H1 (cell line): ENCODE data around the gene CHST12. TPM values are rescaled to one million over a fixed set of nuclear protein-coding genes. Genes with fewer than 3 reads are reported as not detected.

ENCODE experiments used
- CTCF ChIA-PET: fragments of 300-600 bp; sonication (Branson Sonifier 250); formaldehyde crosslinking; loops from one replicate; lab custom pipeline; 2021; ENCODE audit not compliant: partially characterized antibody; lab: Charles Lee
- POLR2A ChIA-PET: fragments of 300-600 bp; sonication (Branson Sonifier 250); formaldehyde crosslinking; loops from one replicate; lab custom pipeline; 2021; ENCODE audit warnings: inconsistent platforms; ENCODE audit not compliant: partially characterized antibody; lab: Charles Lee
- DNase-seq, 2 experiments: peaks; one replicate each; pipeline versions ENCODE4 v3.0.0 to v3.0.0-alpha.2; 2010 to 2022; ENCODE audit warnings: low spot score in 2 of 2, low read depth in 1 of 2, mixed read lengths in 1 of 2
- FAIRE-seq: peaks from 2 replicates; lab custom pipeline; 2011; peaks lifted over from hg19 to GRCh38; lab: Jason Lieb, UNC
- H2AFZ ChIP-seq: 2 replicates; pipeline ENCODE4 v1.8.1; 2012; ENCODE audit warnings: low read length, inconsistent platforms
- H2AK5ac ChIP-seq: 2 replicates; pipeline ENCODE4 v1.6.1; 2013; ENCODE audit warnings: low read depth, low read length
- H2BK120ac ChIP-seq: replicated peaks from 2 replicates; pipeline ENCODE3; 2013; ENCODE audit warnings: low read depth, low read length, inconsistent platforms
- H2BK12ac ChIP-seq: 2 replicates; pipeline ENCODE4 v1.6.1; 2013; ENCODE audit warnings: low read depth, low read length
- H2BK15ac ChIP-seq: 2 replicates; pipeline ENCODE4 v1.6.1; 2013; ENCODE audit warnings: low read length
- H2BK20ac ChIP-seq: 2 replicates; pipeline ENCODE4 v1.6.1; 2013; ENCODE audit warnings: low read length
- H2BK5ac ChIP-seq: 2 replicates; pipeline ENCODE4 v1.6.1; 2013; ENCODE audit warnings: low read depth, low read length
- H3K14ac ChIP-seq: 2 replicates; pipeline ENCODE4 v1.6.1; 2013; ENCODE audit warnings: inconsistent platforms; ENCODE audit not compliant: insufficient read length
- H3K18ac ChIP-seq: 2 replicates; pipeline ENCODE4 v1.6.1; 2013; ENCODE audit warnings: low read length; ENCODE audit errors: extremely low read depth
- H3K23ac ChIP-seq: 2 replicates; pipeline ENCODE4 v1.6.1; 2013; ENCODE audit warnings: inconsistent platforms; ENCODE audit not compliant: insufficient read length
- H3K23me2 ChIP-seq: 2 replicates; pipeline ENCODE4 v1.6.1; 2013; ENCODE audit warnings: low read depth, low read length
- H3K27ac ChIP-seq: 2 replicates; pipeline ENCODE4 v1.6.1; 2011; ENCODE audit warnings: low read depth, low read length, inconsistent platforms
- H3K27me3 ChIP-seq, 4 experiments: replicated peaks in 1 of 4; 1 replicate in 1 of 4; 2 replicates in 3 of 4; pipeline versions ENCODE4 v1.6.1 to v1.8.1; 2011 to 2013; ENCODE audit warnings: low read length in 3 of 4, mild to moderate bottlenecking in 3 of 4, inconsistent platforms in 2 of 4, mixed read lengths in 2 of 4, moderate library complexity in 1 of 4; ENCODE audit not compliant: control insufficient read depth in 3 of 4, insufficient read depth in 3 of 4; ENCODE audit errors: extremely low read depth in 1 of 4
- H3K36me3 ChIP-seq, 4 experiments: 2 replicates each; pipeline versions ENCODE4 v1.6.1 to v1.8.1; 2011 to 2013; ENCODE audit warnings: mild to moderate bottlenecking in 4 of 4, low read length in 3 of 4, moderate library complexity in 2 of 4, control low read depth in 1 of 4, inconsistent platforms in 1 of 4; ENCODE audit not compliant: insufficient read depth in 4 of 4, control insufficient read depth in 2 of 4
- H3K4ac ChIP-seq: replicated peaks from 2 replicates; pipeline ENCODE3; 2013; ENCODE audit warnings: low read length, low read depth, mixed read lengths, inconsistent platforms; ENCODE audit not compliant: insufficient read length
- H3K4me1 ChIP-seq, 4 experiments: replicated peaks in 1 of 4; 1 replicate in 1 of 4; 2 replicates in 3 of 4; pipeline versions ENCODE4 v1.6.1 to v1.8.1; 2011 to 2013; ENCODE audit warnings: low read length in 3 of 4, inconsistent platforms in 2 of 4, mixed read lengths in 1 of 4; ENCODE audit not compliant: insufficient read depth in 4 of 4, control insufficient read depth in 3 of 4
- H3K4me2 ChIP-seq, 2 experiments: 2 replicates each; pipeline versions ENCODE4 v1.6.1 to v1.8.1; 2011 to 2013; ENCODE audit warnings: low read depth in 2 of 2, low read length in 2 of 2, control low read depth in 1 of 2, inconsistent platforms in 1 of 2, mild to moderate bottlenecking in 1 of 2; ENCODE audit not compliant: insufficient read depth in 1 of 2
- H3K4me3 ChIP-seq, 4 experiments: fragments of 200-600, 300-600 bp in 1 of 4; sonication (generic), shearing (Covaris generic), sonication (Bioruptor Twin) in 1 of 4; 2 replicates each; pipeline versions ENCODE4 v1.5.1 to v1.8.1; 2011 to 2016; ENCODE audit warnings: low read length in 4 of 4, low read depth in 3 of 4, control low read depth in 2 of 4, inconsistent platforms in 2 of 4, mild to moderate bottlenecking in 2 of 4, mixed read lengths in 1 of 4, moderate library complexity in 1 of 4; ENCODE audit not compliant: insufficient read depth in 2 of 4; ENCODE audit errors: extremely low read depth in 1 of 4
- H3K56ac ChIP-seq: replicated peaks from 2 replicates; pipeline ENCODE3; 2013; ENCODE audit warnings: low read depth, mild to moderate bottlenecking, mixed read lengths, low read length, inconsistent platforms; ENCODE audit not compliant: insufficient read length
- H3K79me1 ChIP-seq: 2 replicates; pipeline ENCODE4 v1.6.1; 2013; ENCODE audit warnings: low read depth, low read length, control low read depth
- H3K79me2 ChIP-seq, 2 experiments: 2 replicates each; pipeline versions ENCODE4 v1.6.1 to v1.8.1; 2012 to 2013; ENCODE audit warnings: low read length in 2 of 2, mild to moderate bottlenecking in 2 of 2, inconsistent platforms in 1 of 2; ENCODE audit not compliant: insufficient read depth in 2 of 2, control insufficient read depth in 1 of 2
- H3K9ac ChIP-seq, 4 experiments: replicated peaks in 1 of 4; 1 replicate in 1 of 4; 2 replicates in 3 of 4; pipeline versions ENCODE4 v1.6.1 to v1.8.1; 2011 to 2013; ENCODE audit warnings: low read depth in 3 of 4, low read length in 3 of 4, control low read depth in 2 of 4, mild to moderate bottlenecking in 2 of 4, moderate library complexity in 2 of 4, inconsistent platforms in 1 of 4; ENCODE audit errors: extremely low read depth in 1 of 4
- H3K9me3 ChIP-seq, 2 experiments: 2 replicates each; pipeline versions ENCODE4 v1.6.1 to v1.8.1; 2012 to 2013; ENCODE audit warnings: mild to moderate bottlenecking in 2 of 2, moderate library complexity in 2 of 2, control low read depth in 1 of 2, inconsistent platforms in 1 of 2, low read depth in 1 of 2, low read length in 1 of 2, mixed read lengths in 1 of 2; ENCODE audit not compliant: insufficient read depth in 2 of 2
- H4K20me1 ChIP-seq, 2 experiments: replicated peaks in 1 of 2; 2 replicates each; pipeline versions ENCODE3 to v1.8.1; 2011 to 2013; ENCODE audit warnings: inconsistent platforms in 2 of 2, low read length in 2 of 2, mild to moderate bottlenecking in 1 of 2; ENCODE audit not compliant: insufficient read depth in 2 of 2, control insufficient read depth in 1 of 2
- H4K5ac ChIP-seq: 2 replicates; pipeline ENCODE4 v1.6.1; 2013; ENCODE audit warnings: low read length, low read depth, mixed read lengths, inconsistent platforms; ENCODE audit not compliant: insufficient read length
- H4K8ac ChIP-seq: 2 replicates; pipeline ENCODE4 v1.8.0; 2013; ENCODE audit warnings: mild to moderate bottlenecking, moderate library complexity, low read length, inconsistent platforms; ENCODE audit not compliant: insufficient read depth; ENCODE audit errors: extremely low read depth
- H4K91ac ChIP-seq: replicated peaks from 2 replicates; pipeline ENCODE3; 2013; ENCODE audit warnings: low read length, mixed read lengths, inconsistent platforms; ENCODE audit not compliant: insufficient read length
- CREB1 ChIP-seq: IDR thresholded peaks from 2 replicates; pipeline ENCODE4 v1.6.1; 2012; ENCODE audit warnings: inconsistent platforms
- EGR1 ChIP-seq: IDR thresholded peaks from 2 replicates; pipeline ENCODE4 v1.6.1; 2011; ENCODE audit warnings: low read depth, low read length, borderline replicate concordance
- POLR2AphosphoS5 ChIP-seq: IDR thresholded peaks from 2 replicates; pipeline ENCODE4 v1.6.1; 2011; ENCODE audit warnings: low read depth, low read length
- RAD21 ChIP-seq, 2 experiments: IDR thresholded peaks in 1 of 2; conservative IDR thresholded peaks in 1 of 2; 2 replicates each; pipeline ENCODE4 v1.6.1; 2011; ENCODE audit warnings: low read depth in 2 of 2, low read length in 2 of 2, improper control_type of control experiment in 1 of 2, inconsistent platforms in 1 of 2, mild to moderate bottlenecking in 1 of 2, moderate library complexity in 1 of 2
- SIN3A ChIP-seq, 2 experiments: IDR thresholded peaks in 1 of 2; conservative IDR thresholded peaks in 1 of 2; 2 replicates each; pipeline ENCODE4 v1.6.1; 2011 to 2012; ENCODE audit warnings: low read length in 2 of 2, improper control_type of control experiment in 1 of 2, low read depth in 1 of 2, mild to moderate bottlenecking in 1 of 2
- TEAD4 ChIP-seq: IDR thresholded peaks from 2 replicates; pipeline ENCODE4 v1.6.1; 2012; ENCODE audit warnings: low read depth, low read length, inconsistent platforms, mixed read lengths
- WGBS, 2 experiments: shearing (Covaris generic) in 1 of 2; methylation state at CpG; one replicate each; pipeline versions ENCODE4 v1.1.6 to v1.1.7; 2013 to 2015; ENCODE audit warnings: low lambda C conversion rate in 2 of 2, mixed read lengths in 2 of 2, inconsistent platforms in 1 of 2, low coverage in 1 of 2, missing lambda C conversion rate in 1 of 2; ENCODE audit not compliant: insufficient replicate concordance in 2 of 2, insufficient coverage in 1 of 2, insufficient read length in 1 of 2; ENCODE audit errors: extremely low coverage in 1 of 2, missing lambda C conversion rate in 1 of 2; 5-methylcytosine and 5-hydroxymethylcytosine counted together
- polyA plus RNA-seq, 7 experiments: library from polyadenylated mRNA; depleted of rRNA in 3 of 7; stranded (reverse) in 5 of 7; unstranded in 2 of 7; fragments of >200 nt in 5 of 7; fragments of 200-250 nt in 2 of 7; gene quantifications; 1 replicate in 5 of 7; 2 replicates in 1 of 7; 4 replicates in 1 of 7; pipeline versions ENCODE4 v1.2.1 to v1.2.3, GENCODE V29; 2011 to 2013; ENCODE audit warnings: missing spikeins in 2 of 7, mixed read lengths in 2 of 7
- total RNA-seq: library from RNA; stranded (reverse); fragmentation: NEBNext Ultra II Directional; extraction: Animal tissue kit (Norgen Biotek cat#: 25700); gene quantifications from 2 replicates; pipeline ENCODE4 v1.2.1, GENCODE V29; 2021

The CHST12 gene
- total and polyA plus RNA-seq, 2 of the 8 experiments (the other 6 are each of a cell fraction or from before 2014, with no cell fraction given) = 13.4 to 24.1 TPM

- no peak overlapping the region for H2BK120ac ChIP-seq
- no peak overlapping the region for H2AK5ac ChIP-seq
- no peaks in the 10 kb centered on the region; a peak in 1 of 7 replicates for H3K27me3 ChIP-seq
- H2BK12ac ChIP-seq = no peak overlapping the region
- no peaks in the 10 kb centered on the region for H3K9me3 ChIP-seq
- DNase-seq (no peak), FAIRE-seq (no peak)
- H4K91ac ChIP-seq = peak overlapping the region; percentile 40
- no peak overlapping the region for H2BK20ac ChIP-seq
- H3K4me3 ChIP-seq = no peak overlapping the region
- POLR2A ChIA-PET = interaction anchor here (1.2 kb wide), 1 partner anchor 14 kb away, joined by 3 read pairs; no protein-coding TSS in a partner anchor
- no peak overlapping the region for H3K14ac ChIP-seq
- H2BK5ac ChIP-seq = no peak overlapping the region
- no peak overlapping the region for H2BK15ac ChIP-seq
- CTCF ChIA-PET = interaction anchor here (1.5 kb wide), 1 partner anchor 14 kb away, joined by 4 read pairs; no protein-coding TSS in a partner anchor
- no peaks in the 10 kb centered on the region for H3K79me1 ChIP-seq
- H4K5ac ChIP-seq = no peak overlapping the region
- H3K56ac ChIP-seq = no peak overlapping the region
- no peak overlapping the region for H3K27ac ChIP-seq
- H3K23me2 ChIP-seq = no peaks in the 10 kb centered on the region
- no peaks in the 10 kb centered on the region for H3K79me2 ChIP-seq
- H3K23ac ChIP-seq = no peak overlapping the region
- no peak overlapping the region for H3K9ac ChIP-seq
- H3K4me2 ChIP-seq = no peak overlapping the region
- TF ChIP-seq EGR1 (no peak), POLR2AphosphoS5 (no peak), SIN3A (conservative IDR thresholded peaks at IDR 0.05 in 1 of 2, IDR thresholded peaks at IDR 0.05 in 1 of 2; ENCODE audit: low read depth in 1 of 2, low read length in 2 of 2) (no peak), TEAD4 (no peak), RAD21 (IDR thresholded peaks at IDR 0.05 in 1 of 2, conservative IDR thresholded peaks at IDR 0.05 in 1 of 2; ENCODE audit: low read depth in 2 of 2, low read length in 2 of 2) (no peak), CREB1 (no peak)
- H4K8ac ChIP-seq = no peak overlapping the region
- 88% methylated on average over 4 of the region's 4 CpGs; no CpG with 5 or more reads in 1 of the 2 experiments for WGBS, 2 experiments
- H3K36me3 ChIP-seq = no peaks in the 10 kb centered on the region
- no peak overlapping the region for H3K4ac ChIP-seq
- peaks cover 2 to 5% (median 4%) of the 10 kb centered on the region in 4 experiments for H3K4me1 ChIP-seq
- H4K20me1 ChIP-seq = no peaks in the 10 kb centered on the region
- H2AFZ ChIP-seq = no peak overlapping the region
- H3K18ac ChIP-seq = no peak overlapping the region
These were observed 4.9 kb upstream of the CHST12 start for GRCh38 chr7:2398506-2398905.
